NOMO-1 treated with dmso at 0.1 percent for 144 hours (cell line): Measurements from ENCODE around the gene PPIH.
"Not testable (repeated sequence)": the region's sequence is repeated elsewhere in the genome, so short reads cannot be mapped to it uniquely, and the experiment has no call there.

Experiments used
- DNase-seq: peaks from one replicate; lab custom pipeline; 2025; ENCODE audit not compliant: unreplicated experiment; lab: John Stamatoyannopoulos, UW

The PPIH gene

GRCh38 chr1:42681741-42682483, 23.7 kb downstream of the PPIH start, which contains the start of gene YBX1:
YBX1 (plus strand) TSS chr1:42682418; CDS start chr1:42682566, 148 bp downstream.
- peak; percentile 97 for DNase-seq

DNA sequence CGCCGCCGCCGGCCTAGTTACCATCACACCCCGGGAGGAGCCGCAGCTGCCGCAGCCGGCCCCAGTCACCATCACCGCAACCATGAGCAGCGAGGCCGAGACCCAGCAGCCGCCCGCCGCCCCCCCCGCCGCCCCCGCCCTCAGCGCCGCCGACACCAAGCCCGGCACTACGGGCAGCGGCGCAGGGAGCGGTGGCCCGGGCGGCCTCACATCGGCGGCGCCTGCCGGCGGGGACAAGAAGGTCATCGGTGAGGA, 24.2 kb downstream of the PPIH start:
- not testable (repeated sequence) for DNase-seq

- DNase-seq: peak; percentile 65
Observed at GRCh38 chr1:42682739-42683531, 24.7 kb downstream of the PPIH start.

- no peak for DNase-seq
Observed at GRCh38 chr1:42684139-42684538, 25.9 kb downstream of the PPIH start.

DNA sequence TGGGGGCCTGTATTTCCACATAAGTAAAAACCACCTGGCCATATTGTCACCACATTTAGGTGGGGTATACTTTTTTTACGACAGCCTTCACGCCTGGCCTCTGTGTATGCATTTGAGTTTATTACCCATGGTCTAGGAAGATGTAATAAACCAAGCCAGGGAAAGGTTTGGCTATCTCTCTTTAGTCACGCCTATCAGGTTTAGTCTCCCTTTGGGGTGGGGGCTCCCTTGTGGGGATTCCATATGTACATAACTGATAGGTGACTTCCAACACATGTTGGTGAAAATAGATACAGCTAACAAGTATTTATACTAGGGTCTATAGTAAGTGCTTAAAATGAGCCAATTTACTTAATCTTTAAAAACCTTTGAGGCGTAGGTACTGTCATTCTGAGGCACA, 28.2 kb downstream of the PPIH start:
- DNase-seq: no peak

DNA sequence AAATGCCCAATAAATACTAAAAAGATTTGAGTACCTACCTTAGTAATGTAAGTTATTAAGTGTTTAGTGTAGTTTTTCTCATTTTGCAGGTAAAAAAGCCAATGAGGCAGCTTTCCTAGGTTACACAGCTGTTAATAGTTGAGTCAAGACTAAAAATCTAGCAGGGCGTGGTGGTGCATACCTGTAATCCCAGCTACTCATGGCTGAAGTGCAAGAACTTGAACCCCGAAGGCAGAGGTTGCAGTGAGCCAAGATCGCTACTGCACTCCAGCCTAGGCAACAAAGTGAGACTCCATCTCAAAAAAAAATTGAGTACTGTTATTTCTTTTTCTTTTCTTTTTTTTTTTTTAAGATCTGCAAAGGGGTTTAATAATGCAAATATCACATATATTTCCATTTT, 31.7 kb downstream of the PPIH start:
- DNase-seq: no peak

DNA sequence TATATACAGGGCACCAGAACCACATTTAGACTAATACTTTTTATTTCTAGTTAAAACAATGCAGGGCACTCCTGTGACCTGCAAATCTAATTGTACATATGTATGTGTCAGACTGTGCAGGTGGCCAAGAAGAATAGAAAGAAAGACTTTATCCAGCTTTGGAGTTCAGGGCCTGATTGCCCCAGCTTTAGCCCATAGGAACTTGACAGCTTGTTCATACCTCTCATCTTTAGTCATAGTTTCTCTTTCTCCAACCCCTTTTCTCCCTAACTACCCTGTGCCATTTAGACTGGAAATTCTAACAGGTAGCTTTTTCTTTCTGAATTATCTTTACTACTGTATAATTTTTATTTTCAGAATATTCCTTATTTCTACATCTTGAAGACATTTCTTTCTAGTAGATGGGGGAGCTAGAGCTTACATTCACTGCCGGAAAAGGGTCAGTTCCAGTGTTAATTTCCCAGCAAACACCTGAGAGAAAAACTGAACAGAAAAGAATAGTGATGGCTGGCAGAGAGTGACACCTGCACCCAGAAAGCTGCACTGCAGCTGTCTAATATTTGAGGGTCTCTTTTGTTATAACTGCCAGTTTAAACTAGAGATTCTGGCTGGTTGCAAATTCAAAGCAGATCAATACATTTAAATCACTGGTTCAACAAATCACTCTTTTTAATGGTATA, 32.4 kb downstream of the PPIH start:
- no peak for DNase-seq

- no peak for DNase-seq
Observed at GRCh38 chr1:42691157-42691498, 32.9 kb downstream of the PPIH start.

GRCh38 chr1:42692461-42692860, 34.2 kb downstream of the PPIH start:
- no peak for DNase-seq

DNA sequence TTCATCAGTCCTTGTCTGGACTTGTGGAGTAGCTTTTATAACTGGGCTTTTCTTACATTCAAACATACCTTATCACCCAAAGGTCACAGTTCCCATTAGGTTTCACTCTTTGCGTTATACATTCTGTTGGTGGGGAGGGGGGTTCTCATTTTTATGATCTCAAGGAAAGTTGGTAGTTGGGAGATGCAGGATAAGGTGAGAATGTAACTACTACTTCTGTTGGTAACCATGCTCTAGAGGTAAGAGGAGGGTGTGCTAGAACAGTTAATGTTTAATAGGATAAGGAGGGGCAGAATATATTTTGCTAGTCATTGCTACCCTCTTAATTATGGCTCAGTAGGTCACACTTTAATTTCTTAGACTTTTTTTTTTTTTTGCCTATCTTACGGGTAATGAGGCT, 34.7 kb downstream of the PPIH start:
- DNase-seq: no peak

GRCh38 chr1:42698081-42698813, 40.0 kb downstream of the PPIH start:
- DNase-seq: no peak

- DNase-seq: no peak
Observed at GRCh38 chr1:42700006-42700405, 41.8 kb downstream of the PPIH start.

DNA sequence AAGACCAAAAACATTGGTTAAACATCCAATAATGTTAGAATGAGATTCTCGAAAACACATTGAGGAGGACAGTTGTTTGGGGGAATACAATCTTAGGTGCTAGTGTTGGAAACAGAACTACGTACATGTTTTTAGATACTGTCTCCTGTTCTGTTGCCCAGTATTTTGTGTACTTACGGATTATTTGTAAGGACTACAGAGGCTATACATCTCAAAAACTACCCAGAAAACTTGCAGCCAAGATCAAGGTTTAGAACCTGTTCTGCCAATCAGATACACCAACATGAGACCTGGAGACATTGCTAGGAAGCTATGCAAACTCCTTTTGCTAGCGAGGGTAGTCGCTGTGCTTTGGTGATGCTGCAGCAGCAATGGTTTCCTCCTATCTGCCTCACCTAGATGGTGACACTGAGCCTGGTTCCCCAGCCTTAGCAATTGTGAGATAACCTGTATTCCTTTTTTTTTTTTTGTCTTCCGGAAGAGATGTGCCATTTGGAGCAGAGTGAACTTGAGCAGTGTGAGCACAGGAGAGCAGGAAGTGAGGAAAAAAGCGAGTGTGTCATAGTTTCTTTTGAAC, 45.8 kb downstream of the PPIH start:
- no peak for DNase-seq

GRCh38 chr1:42712808-42713207, 54.6 kb downstream of the PPIH start:
- not testable (repeated sequence) for DNase-seq

DNA sequence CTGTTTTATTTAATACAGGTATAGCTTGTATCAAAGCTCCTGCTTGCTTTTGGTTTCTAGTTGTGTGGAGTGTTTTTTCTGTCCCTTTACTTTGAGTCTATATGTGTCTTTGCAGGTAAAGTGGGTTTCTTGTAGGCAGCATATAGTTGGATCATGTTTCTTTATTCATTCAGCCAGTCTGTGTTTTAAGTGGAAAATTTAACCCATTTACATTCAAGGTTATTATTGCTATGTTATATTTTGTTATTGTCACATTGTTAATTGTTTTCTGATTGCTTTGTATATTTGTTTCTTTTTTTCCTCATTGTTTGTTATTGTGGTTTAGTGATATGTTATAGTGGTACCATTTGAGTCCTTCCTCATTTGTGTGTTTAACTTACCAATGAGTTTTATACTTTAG, 55.1 kb downstream of the PPIH start:
- DNase-seq: no peak

DNA sequence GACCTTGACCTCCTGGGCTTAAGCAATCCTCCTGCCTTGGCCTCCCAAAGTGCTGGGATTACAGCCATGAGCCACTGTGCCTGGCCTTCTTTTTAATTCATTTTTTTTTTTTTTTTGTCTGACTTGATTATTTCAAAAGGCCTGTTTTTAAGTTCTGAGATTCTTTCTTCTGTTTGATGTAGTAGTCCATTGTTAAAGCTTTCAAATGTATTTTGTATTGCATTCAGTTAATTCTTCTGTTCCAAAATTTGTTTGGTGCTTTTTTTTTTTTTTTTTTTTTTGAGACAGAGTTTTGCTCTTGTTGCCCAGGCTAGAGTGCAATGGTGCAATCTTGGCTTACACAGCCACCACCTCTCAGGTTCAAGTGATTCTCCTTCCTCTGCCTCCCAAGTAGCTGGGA, 56.2 kb downstream of the PPIH start:
- DNase-seq: not testable (repeated sequence)

DNA sequence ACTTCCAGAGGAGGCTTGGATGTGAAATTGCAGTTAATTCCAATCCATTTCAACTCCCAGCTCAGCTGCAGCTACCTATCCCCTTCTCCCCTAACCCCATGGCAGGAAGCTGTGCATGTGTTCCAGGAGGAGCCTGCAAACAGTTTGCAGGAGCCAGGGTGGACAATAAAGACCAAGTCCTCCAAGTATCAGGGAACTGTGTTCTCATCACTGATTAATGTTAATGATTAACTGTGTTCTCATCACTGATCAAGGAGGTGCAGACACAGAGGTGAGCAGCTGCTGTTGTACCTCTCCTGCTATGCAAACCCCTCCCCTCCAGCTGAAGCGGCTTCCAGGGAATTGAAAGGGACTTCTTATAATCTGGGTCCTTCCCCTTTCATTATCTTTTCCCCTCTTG, 62.6 kb downstream of the PPIH start:
- DNase-seq: no peak

GRCh38 chr1:42721926-42722325, 63.7 kb downstream of the PPIH start:
- no peak for DNase-seq

DNA sequence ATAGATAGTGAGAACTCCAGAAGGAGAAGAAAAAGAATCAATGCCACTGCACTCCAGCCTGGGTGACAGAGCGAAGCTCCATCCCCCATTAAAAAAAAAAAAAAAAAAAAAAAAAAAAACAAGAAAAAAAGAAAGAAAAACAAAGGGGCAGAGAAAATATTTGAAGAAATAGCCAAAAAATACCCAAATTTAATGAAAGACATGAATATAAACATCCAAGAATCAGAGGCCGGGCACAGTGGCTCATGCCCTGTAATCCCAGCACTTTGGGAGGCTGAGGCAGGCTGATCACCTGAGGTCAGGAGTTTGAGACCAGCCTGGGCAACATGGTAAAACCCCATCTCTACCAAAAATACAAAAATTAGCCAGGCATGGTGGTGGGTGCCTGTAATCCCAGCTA, 64.2 kb downstream of the PPIH start:
- not testable (repeated sequence) for DNase-seq

DNA sequence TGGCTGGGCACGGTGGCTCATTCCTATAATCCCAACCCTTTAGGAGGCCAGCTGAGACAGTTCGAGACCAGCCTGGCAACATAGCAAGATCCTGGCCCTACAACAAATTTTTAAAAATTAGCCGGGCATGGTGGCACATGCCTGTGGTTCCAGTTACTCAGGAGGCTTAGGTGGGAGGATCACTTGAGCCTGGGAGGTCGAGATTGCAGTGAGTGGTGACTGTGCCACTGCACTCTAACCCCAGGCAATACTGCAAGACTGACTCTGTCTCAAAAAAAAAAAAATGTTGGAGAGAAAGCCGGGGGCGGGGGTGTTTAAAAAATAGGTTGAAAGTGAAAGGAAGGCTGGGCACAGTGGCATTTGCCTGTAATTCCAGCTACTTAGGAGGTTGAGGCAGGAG, 65.3 kb downstream of the PPIH start:
- no peak for DNase-seq

DNA sequence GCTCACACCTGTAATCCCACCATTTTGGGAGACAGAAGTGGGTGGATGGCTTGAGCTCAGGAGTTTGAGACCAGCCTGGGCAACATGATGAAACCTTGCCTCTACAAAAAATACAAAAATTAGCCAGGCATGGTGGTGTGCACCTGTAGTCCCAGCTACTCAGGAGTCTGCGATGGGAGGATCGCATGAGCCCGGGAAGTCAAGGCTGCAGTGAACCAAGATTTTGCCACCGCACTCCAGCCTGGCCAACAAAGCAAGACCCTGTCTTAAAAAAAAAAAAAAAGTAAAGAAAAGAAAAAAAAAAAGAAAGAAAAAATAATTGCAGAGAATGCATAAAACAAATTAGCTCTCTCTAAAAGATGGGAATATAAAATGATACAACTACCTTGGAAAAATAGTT, 67.6 kb downstream of the PPIH start:
- DNase-seq: not testable (repeated sequence)
